Suprapubic skin (tissue), 4 donors: ENCODE data around the gene CENPX. TPM values are rescaled to one million over a fixed set of nuclear protein-coding genes. Genes with fewer than 3 reads are reported as not detected.

ENCODE experiments used
- DNase-seq, 2 donors: peaks; one replicate each; pipeline ENCODE4 v3.0.0-alpha.2; 2019; ENCODE audit warnings: low spot score in 2 of 2
- H3K27ac ChIP-seq: fragments of 200-600 bp; sonication (generic); one replicate; pipeline ENCODE4 v1.5.1; 2019
- H3K27me3 ChIP-seq: fragments of 200-600 bp; sonication (generic); one replicate; pipeline ENCODE4 v1.5.1; 2019
- H3K36me3 ChIP-seq: fragments of 200-600 bp; sonication (generic); one replicate; pipeline ENCODE4 v1.5.1; 2019
- H3K4me1 ChIP-seq: fragments of 200-600 bp; sonication (generic); one replicate; pipeline ENCODE4 v1.5.1; 2019
- H3K4me3 ChIP-seq: fragments of 200-600 bp; sonication (generic); one replicate; pipeline ENCODE4 v1.5.1; 2019; ENCODE audit warnings: mild to moderate bottlenecking
- H3K9me3 ChIP-seq: fragments of 200-600 bp; sonication (generic); one replicate; pipeline ENCODE4 v1.5.1; 2019
- EP300 ChIP-seq: sonication (generic); formaldehyde crosslinking; IDR thresholded peaks from one replicate; pipeline ENCODE4 v1.6.1; 2017; ENCODE audit warnings: antibody characterized with exemption
- POLR2A ChIP-seq, 2 donors: fragments of 450-650 bp; IDR thresholded peaks; one replicate each; pipeline ENCODE4 v1.6.1; 2017; ENCODE audit warnings: antibody characterized with exemption in 2 of 2, mild to moderate bottlenecking in 2 of 2, moderate library complexity in 2 of 2
- POLR2AphosphoS5 ChIP-seq, 3 donors: sonication (generic); formaldehyde crosslinking; IDR thresholded peaks; one replicate each; pipeline ENCODE4 v1.6.1; 2017; ENCODE audit warnings: antibody characterized with exemption in 3 of 3
- WGBS: methylation state at CpG from one replicate; pipeline ENCODE4 v1.1.5; 2018; 5-methylcytosine and 5-hydroxymethylcytosine counted together
- total RNA-seq, 4 donors: library from RNA; depleted of rRNA; stranded (reverse); fragments of >200 nt; gene quantifications; one replicate each; pipeline ENCODE4 v1.1.0, GENCODE V29; 2016
- TF ChIP-seq, protein P1 (sequence below), 2 donors: fragments of 200-600 bp in 1 of 2; fragments of 450-650 bp in 1 of 2; sonication (generic) in 1 of 2; IDR thresholded peaks; one replicate each; pipeline ENCODE4 v1.5.1; 2016 to 2019; ENCODE audit warnings: antibody characterized with exemption in 2 of 2, mild to moderate bottlenecking in 1 of 2, moderate library complexity in 1 of 2

CENPX gene
- total RNA-seq, 4 donors from 2014 or later, result 75.8 to 81.6 (median 76.8) TPM

GRCh38 chr17:82031885-82032627, 9.4 kb upstream of the CENPX start:
- Histone ChIP-seq H3K4me1 (peaks cover 44% of the 10 kb centered on the region), H3K4me3 (peak overlapping the region; percentile 64), H3K9me3 (no peaks in the 10 kb centered on the region), H3K27ac (no peak overlapping the region), H3K36me3 (no peaks in the 10 kb centered on the region), H3K27me3 (peaks cover 7% of the 10 kb centered on the region)
- no peak for DNase-seq
- TF ChIP-seq POLR2AphosphoS5 (IDR thresholded peaks at IDR 0.05) (no peak), EP300 (no peak), POLR2A (IDR thresholded peaks at IDR 0.05) (no peak)
- 15% methylated on average over 11 of the region's 59 CpGs for WGBS

GRCh38 chr17:82031303-82031884, 8.7 kb upstream of the CENPX start, which contains the start of gene RAC3:
Gene RAC3, plus strand, starts transcription at chr17:82031678. Its CDS starts 84 bp downstream, at chr17:82031762.
- Histone ChIP-seq H3K4me3 (peak within 1 kb of the TSS; percentile 64), H3K27me3 (peaks cover 7% of the 10 kb centered on the region), H3K4me1 (peaks cover 37% of the 10 kb centered on the region), H3K9me3 (no peaks in the 10 kb centered on the region), H3K27ac (peak within 1 kb of the TSS; percentile 77), H3K36me3 (no peaks in the 10 kb centered on the region)
- no peak for TF ChIP-seq EP300
- TF ChIP-seq POLR2AphosphoS5 (IDR thresholded peaks at IDR 0.05), result no peak
- no peak for TF ChIP-seq POLR2A (IDR thresholded peaks at IDR 0.05)
- TF ChIP-seq, protein P1, sequence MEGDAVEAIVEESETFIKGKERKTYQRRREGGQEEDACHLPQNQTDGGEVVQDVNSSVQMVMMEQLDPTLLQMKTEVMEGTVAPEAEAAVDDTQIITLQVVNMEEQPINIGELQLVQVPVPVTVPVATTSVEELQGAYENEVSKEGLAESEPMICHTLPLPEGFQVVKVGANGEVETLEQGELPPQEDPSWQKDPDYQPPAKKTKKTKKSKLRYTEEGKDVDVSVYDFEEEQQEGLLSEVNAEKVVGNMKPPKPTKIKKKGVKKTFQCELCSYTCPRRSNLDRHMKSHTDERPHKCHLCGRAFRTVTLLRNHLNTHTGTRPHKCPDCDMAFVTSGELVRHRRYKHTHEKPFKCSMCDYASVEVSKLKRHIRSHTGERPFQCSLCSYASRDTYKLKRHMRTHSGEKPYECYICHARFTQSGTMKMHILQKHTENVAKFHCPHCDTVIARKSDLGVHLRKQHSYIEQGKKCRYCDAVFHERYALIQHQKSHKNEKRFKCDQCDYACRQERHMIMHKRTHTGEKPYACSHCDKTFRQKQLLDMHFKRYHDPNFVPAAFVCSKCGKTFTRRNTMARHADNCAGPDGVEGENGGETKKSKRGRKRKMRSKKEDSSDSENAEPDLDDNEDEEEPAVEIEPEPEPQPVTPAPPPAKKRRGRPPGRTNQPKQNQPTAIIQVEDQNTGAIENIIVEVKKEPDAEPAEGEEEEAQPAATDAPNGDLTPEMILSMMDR (IDR thresholded peaks at IDR 0.05), result no peak
- DNase-seq, result no peak
- no CpG with 5 or more reads among the region's 96 CpGs for WGBS

DNA sequence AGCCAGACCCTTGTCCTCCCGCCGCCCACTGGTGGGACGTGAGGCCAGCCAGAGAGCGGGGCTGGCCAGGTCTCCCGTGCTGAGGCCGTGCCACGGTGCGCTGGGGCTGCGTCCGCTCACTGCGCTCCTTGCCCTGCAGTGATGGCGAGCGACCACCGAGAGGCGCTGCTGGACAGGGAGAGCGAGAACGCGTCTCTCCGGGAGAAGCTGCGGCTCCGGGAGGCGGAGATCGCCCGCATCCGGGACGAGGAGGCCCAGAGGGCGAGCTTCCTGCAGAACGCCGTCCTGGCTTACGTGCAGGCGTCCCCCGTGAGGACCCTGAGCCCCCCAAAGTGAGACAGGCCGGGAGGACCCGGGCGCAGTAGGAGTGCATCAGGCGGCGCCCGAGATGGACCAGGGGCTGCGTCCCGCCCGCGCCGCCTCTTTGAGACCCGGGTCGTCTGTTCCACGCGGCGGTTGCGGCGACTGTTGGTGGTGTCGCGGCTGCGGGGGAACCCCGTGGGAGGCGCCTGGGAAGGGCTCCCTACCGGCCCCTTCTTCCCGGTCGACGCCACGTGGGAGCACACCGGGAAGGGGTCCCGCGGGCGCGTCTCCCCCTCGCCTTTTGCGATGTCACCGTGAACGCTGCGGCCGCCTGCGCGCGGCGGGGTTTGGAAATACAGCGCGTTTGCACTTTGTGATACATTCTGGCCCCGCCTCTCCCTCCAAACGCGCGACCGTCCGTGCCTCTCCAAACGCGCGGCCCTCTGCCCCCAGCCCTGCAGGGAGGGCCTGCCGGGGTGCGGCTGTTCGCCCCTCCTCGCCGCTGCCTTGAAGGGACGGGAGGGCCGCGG, 8.0 kb upstream of the CENPX start:
- Histone ChIP-seq H3K36me3 (no peaks in the 10 kb centered on the region), H3K9me3 (no peaks in the 10 kb centered on the region), H3K4me1 (peaks cover 30% of the 10 kb centered on the region), H3K27me3 (peaks cover 7% of the 10 kb centered on the region), H3K4me3 (peak overlapping the region; percentile 64), H3K27ac (peak overlapping the region; percentile 77)
- TF ChIP-seq EP300 (no peak), POLR2A (IDR thresholded peaks at IDR 0.05) (no peak), POLR2AphosphoS5 (IDR thresholded peaks at IDR 0.05) (no peak)
- TF ChIP-seq, protein P1 (IDR thresholded peaks at IDR 0.05), result peak; percentile 90 to 94
- WGBS, result 0% methylated on average over 15 of the region's 94 CpGs
- DNase-seq, result peak; percentile 90 to 94

DNA sequence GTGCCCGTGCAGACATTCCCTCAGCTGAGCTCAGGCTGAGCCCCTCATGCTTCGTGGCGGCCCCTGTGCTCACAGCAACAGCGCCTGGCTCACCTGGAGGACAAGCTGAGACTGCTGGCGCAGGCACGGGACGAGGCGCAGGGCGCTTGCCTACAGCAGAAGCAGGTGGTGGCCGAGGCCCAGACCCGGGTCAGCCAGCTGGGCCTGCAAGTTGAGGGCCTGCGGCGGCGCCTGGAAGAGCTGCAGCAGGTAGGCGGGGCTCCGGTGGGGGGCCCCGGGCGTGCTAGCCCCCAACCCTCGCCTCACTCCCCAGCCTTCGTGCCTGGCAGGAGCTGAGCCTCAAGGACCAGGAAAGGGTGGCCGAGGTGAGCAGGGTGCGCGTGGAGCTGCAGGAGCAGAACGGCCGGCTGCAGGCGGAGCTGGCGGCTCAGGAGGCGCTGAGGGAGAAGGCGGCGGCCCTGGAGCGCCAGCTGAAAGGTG, 7.4 kb upstream of the CENPX start:
- H3K36me3 ChIP-seq, result no peaks in the 10 kb centered on the region
- TF ChIP-seq, protein P1 (IDR thresholded peaks at IDR 0.05), result no peak
- TF ChIP-seq POLR2A (IDR thresholded peaks at IDR 0.05) (no peak), POLR2AphosphoS5 (IDR thresholded peaks at IDR 0.05) (no peak), EP300 (no peak)

GRCh38 chr17:82029391-82029790, 6.7 kb upstream of the CENPX start:
- DNase-seq, result no peak
- peaks cover 7% of the 10 kb centered on the region for H3K27me3 ChIP-seq
- no peak overlapping the region for H3K27ac ChIP-seq
- TF ChIP-seq, protein P1 (IDR thresholded peaks at IDR 0.05), result no peak
- TF ChIP-seq POLR2A (IDR thresholded peaks at IDR 0.05), result no peak
- no peak for TF ChIP-seq POLR2AphosphoS5 (IDR thresholded peaks at IDR 0.05)
- no peak for TF ChIP-seq EP300
- H3K4me3 ChIP-seq, result no peak overlapping the region
- H3K36me3 ChIP-seq, result no peaks in the 10 kb centered on the region
- H3K9me3 ChIP-seq, result no peaks in the 10 kb centered on the region
- H3K4me1 ChIP-seq, result peaks cover 33% of the 10 kb centered on the region
- WGBS, result 75% methylated on average over 1 of the region's 16 CpGs

More for the DNA sequence above, 7.4 kb upstream of the CENPX start:
- Histone ChIP-seq H3K27ac (no peak overlapping the region), H3K9me3 (no peaks in the 10 kb centered on the region), H3K4me1 (peaks cover 30% of the 10 kb centered on the region), H3K27me3 (peaks cover 7% of the 10 kb centered on the region), H3K4me3 (peak overlapping the region; percentile 64)
- no peak for DNase-seq
- WGBS, result 10% methylated on average over 4 of the region's 31 CpGs
